SU-DHL-6 (cell line): ENCODE measurements around the gene SLC24A5.

Experiments used
- H2AFZ ChIP-seq: fragments of 200-600 bp; sonication (generic); 2 replicates; pipeline ENCODE4 v1.6.1; 2014; ENCODE audit warnings: low read depth, mild to moderate bottlenecking, moderate library complexity, mixed read lengths, antibody characterized with exemption, low read length; ENCODE audit not compliant: severe bottlenecking
- H3F3A ChIP-seq: fragments of 200-600 bp; shearing (Covaris generic); 2 replicates; pipeline ENCODE4 v1.6.0; 2016; ENCODE audit warnings: antibody characterized with exemption, mild to moderate bottlenecking; ENCODE audit not compliant: insufficient read depth
- H3K27ac ChIP-seq: fragments of 200-600 bp; sonication (generic); 2 replicates; pipeline ENCODE4 v1.5.1; 2016; ENCODE audit warnings: low read depth, mild to moderate bottlenecking, low read length, moderate library complexity, mixed read lengths
- H3K27me3 ChIP-seq: fragments of 200-600 bp; sonication (generic), shearing (Covaris generic); 2 replicates; pipeline ENCODE4 v1.6.0; 2014; ENCODE audit warnings: mild to moderate bottlenecking, low read length
- H3K36me3 ChIP-seq: fragments of 200-600 bp; sonication (generic); 2 replicates; pipeline ENCODE4 v1.6.1; 2014; ENCODE audit warnings: mild to moderate bottlenecking, low read length, mixed read lengths
- H3K4me2 ChIP-seq: fragments of 300-600, 200-600 bp; shearing (Covaris generic), sonication (generic); 2 replicates; pipeline ENCODE4 v1.6.0; 2014; ENCODE audit warnings: low read length, low read depth, mild to moderate bottlenecking; ENCODE audit not compliant: poor library complexity, severe bottlenecking
- H3K4me3 ChIP-seq: fragments of 200-600 bp; sonication (generic); 2 replicates; pipeline ENCODE4 v1.5.1; 2014; ENCODE audit warnings: antibody characterized with exemption, low read length, mild to moderate bottlenecking, mixed read lengths; ENCODE audit not compliant: insufficient read depth, poor library complexity, severe bottlenecking
- H3K79me2 ChIP-seq: fragments of 200-600 bp; sonication (generic); 2 replicates; pipeline ENCODE4 v1.6.1; 2014; ENCODE audit warnings: mild to moderate bottlenecking, low read length, moderate library complexity; ENCODE audit not compliant: insufficient read depth
- H3K9ac ChIP-seq: fragments of 200-600 bp; sonication (generic); 2 replicates; pipeline ENCODE4 v1.7.0; 2014; ENCODE audit warnings: mild to moderate bottlenecking, low read length
- H3K9me2 ChIP-seq: fragments of 200-600 bp; sonication (generic); replicated peaks from 2 replicates; pipeline ENCODE4 v1.6.1; 2014; ENCODE audit warnings: low read length; ENCODE audit not compliant: insufficient read depth
- H3K9me3 ChIP-seq: fragments of 200-600 bp; sonication (generic); 2 replicates; pipeline ENCODE4 v1.6.1; 2014; ENCODE audit warnings: low read length, mixed read lengths; ENCODE audit not compliant: insufficient read depth
- H4K20me1 ChIP-seq: fragments of 200-600 bp; sonication (generic); 2 replicates; pipeline ENCODE4 v1.6.1; 2014; ENCODE audit warnings: low read depth, mild to moderate bottlenecking, antibody characterized with exemption, low read length, moderate library complexity, mixed read lengths
- EZH2phosphoT487 ChIP-seq: fragments of 200-600 bp; sonication (generic), shearing (Covaris generic); conservative IDR thresholded peaks from 2 replicates; pipeline ENCODE4 v1.6.1; 2018; ENCODE audit warnings: mild to moderate bottlenecking, antibody characterized with exemption, low read length, moderate library complexity, mixed read lengths
- TF ChIP-seq, protein P1 (sequence below): fragments of 200-600 bp; sonication (generic); IDR thresholded peaks from one replicate; pipeline ENCODE4 v1.5.1; 2017; ENCODE audit warnings: antibody characterized with exemption, mild to moderate bottlenecking, low read length, moderate library complexity; ENCODE audit not compliant: insufficient read depth, poor library complexity, severe bottlenecking

The SLC24A5 gene

DNA sequence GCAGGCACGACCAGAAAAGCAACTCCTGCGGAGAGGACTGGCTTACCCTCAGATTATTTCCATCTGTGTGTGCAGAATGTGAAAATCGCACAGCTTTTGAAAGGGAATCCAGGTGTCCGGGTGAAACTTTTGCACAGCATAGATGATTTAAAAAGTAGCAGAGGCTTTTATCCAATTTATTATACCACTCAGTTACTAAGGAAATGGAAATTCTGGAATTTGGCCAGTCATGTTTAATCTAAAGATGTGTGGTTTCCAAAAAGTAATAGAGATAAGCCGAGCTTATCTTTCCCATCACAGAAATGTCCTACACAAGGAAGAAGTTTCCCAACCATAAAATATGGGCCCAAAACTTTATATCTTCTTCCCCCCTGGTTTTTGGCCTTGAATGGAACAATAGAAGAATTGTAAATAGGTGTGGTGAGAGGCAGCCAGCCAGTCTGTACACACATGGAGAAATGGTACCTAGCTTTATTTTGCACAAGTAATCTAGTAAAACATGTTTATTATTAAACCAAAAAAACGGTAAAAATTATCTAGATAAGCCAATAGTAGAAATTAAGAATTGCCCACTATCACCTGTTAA is 19.3 kb upstream of the SLC24A5 start:
- Histone ChIP-seq H2AFZ (no peak overlapping the region), H3K4me3 (no peak overlapping the region), H3F3A (no peaks in the 10 kb centered on the region), H3K27me3 (no peaks in the 10 kb centered on the region), H3K9ac (no peak overlapping the region), H3K79me2 (no peaks in the 10 kb centered on the region), H3K27ac (no peak overlapping the region), H4K20me1 (no peaks in the 10 kb centered on the region), H3K36me3 (no peaks in the 10 kb centered on the region), H3K9me3 (no peaks in the 10 kb centered on the region), H3K4me2 (no peak overlapping the region), H3K9me2 (no peaks in the 10 kb centered on the region)
- TF ChIP-seq EZH2phosphoT487, result no peak
- TF ChIP-seq, protein P1, sequence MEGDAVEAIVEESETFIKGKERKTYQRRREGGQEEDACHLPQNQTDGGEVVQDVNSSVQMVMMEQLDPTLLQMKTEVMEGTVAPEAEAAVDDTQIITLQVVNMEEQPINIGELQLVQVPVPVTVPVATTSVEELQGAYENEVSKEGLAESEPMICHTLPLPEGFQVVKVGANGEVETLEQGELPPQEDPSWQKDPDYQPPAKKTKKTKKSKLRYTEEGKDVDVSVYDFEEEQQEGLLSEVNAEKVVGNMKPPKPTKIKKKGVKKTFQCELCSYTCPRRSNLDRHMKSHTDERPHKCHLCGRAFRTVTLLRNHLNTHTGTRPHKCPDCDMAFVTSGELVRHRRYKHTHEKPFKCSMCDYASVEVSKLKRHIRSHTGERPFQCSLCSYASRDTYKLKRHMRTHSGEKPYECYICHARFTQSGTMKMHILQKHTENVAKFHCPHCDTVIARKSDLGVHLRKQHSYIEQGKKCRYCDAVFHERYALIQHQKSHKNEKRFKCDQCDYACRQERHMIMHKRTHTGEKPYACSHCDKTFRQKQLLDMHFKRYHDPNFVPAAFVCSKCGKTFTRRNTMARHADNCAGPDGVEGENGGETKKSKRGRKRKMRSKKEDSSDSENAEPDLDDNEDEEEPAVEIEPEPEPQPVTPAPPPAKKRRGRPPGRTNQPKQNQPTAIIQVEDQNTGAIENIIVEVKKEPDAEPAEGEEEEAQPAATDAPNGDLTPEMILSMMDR, result no peak

- no peaks in the 10 kb centered on the region for H4K20me1 ChIP-seq
- H3K27me3 ChIP-seq, result no peaks in the 10 kb centered on the region
- H3K79me2 ChIP-seq, result no peaks in the 10 kb centered on the region
- H3K4me3 ChIP-seq, result no peak overlapping the region
- H3K9me2 ChIP-seq, result no peaks in the 10 kb centered on the region
- H3K9me3 ChIP-seq, result no peaks in the 10 kb centered on the region
- no peak overlapping the region for H3K27ac ChIP-seq
- H2AFZ ChIP-seq, result no peak overlapping the region
- H3F3A ChIP-seq, result no peaks in the 10 kb centered on the region
- H3K9ac ChIP-seq, result no peak overlapping the region
- H3K4me2 ChIP-seq, result no peak overlapping the region
- H3K36me3 ChIP-seq, result no peaks in the 10 kb centered on the region
- TF ChIP-seq EZH2phosphoT487, result no peak
- TF ChIP-seq, protein P1, result no peak
Measured at GRCh38 chr15:48102167-48102566, 18.6 kb upstream of the SLC24A5 start.

DNA sequence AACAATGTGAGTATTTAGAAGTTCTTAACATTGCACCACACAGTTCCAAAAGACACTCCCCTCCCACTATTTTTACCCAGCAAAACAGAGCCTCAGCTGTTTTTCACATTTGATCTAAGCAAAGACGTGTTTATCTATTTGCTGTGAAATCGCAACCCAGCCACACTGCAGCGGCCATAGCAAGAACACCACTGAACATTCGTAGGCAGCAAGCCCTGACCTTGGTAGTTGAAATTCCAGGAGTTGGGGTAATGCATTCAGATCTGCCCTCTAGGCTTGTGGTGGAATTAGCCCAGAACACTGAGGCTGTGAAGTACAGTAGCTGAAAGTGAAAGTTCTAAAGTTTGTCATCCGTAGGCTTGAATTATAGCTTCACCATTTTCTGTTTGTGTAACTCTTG is 17.1 kb upstream of the SLC24A5 start:
- no peak overlapping the region for H2AFZ ChIP-seq
- TF ChIP-seq, protein P1, result no peak
- TF ChIP-seq EZH2phosphoT487, result no peak

More for the DNA sequence above, 17.1 kb upstream of the SLC24A5 start:
- Histone ChIP-seq H3K9me3 (no peaks in the 10 kb centered on the region), H3K79me2 (no peaks in the 10 kb centered on the region), H3K36me3 (no peaks in the 10 kb centered on the region), H3K27ac (no peak overlapping the region), H3K4me3 (no peak overlapping the region), H4K20me1 (no peaks in the 10 kb centered on the region), H3K9me2 (no peaks in the 10 kb centered on the region), H3K4me2 (no peak overlapping the region), H3K27me3 (no peaks in the 10 kb centered on the region), H3K9ac (no peak overlapping the region), H3F3A (no peaks in the 10 kb centered on the region)
